ENCODE data around the gene OSBPL10. TPM values are rescaled to one million over a fixed set of nuclear protein-coding genes. Genes with fewer than 3 reads are reported as not detected.
"Not testable (repeated sequence)": the region's sequence is repeated elsewhere in the genome, so short reads cannot be mapped to it uniquely, and the experiment has no call there.

The OSBPL10 gene
- total RNA-seq, 2 donors from 2014 or later, result 82.8 to 127 TPM

DNA sequence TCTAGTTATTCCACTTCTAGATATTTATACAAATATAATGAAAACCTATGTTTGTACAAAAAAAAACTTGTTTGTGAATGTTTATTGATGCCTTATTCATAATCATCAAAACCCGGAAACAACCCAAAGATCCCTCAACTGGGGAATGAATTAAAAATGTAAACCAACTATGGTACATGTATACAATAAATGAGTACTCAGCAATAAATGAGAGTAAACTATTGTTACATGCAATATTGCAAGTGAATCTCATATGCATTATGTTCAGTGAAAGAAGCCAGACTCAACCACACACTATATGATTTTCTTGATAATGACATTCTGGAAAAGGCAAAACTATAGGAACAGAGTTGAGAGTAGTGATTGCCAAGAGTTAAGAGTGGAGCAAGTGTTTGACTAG, 12.8 kb upstream of the OSBPL10 start:
- Histone ChIP-seq H3K27me3 (replicated peaks; ENCODE audit: insufficient read depth) (no peaks in the 10 kb centered on the region), H3K36me3 (no peaks in the 10 kb centered on the region), H3K27ac (no peak overlapping the region), H3K4me1 (replicated peaks) (no peaks in the 10 kb centered on the region), H3K9me3 (no peaks in the 10 kb centered on the region), H3K4me3 (no peak overlapping the region)
- TF ChIP-seq POLR2AphosphoS5 (IDR thresholded peaks at IDR 0.05) (no peak), POLR2A (IDR thresholded peaks at IDR 0.05) (no peak)
- TF ChIP-seq, protein P1, sequence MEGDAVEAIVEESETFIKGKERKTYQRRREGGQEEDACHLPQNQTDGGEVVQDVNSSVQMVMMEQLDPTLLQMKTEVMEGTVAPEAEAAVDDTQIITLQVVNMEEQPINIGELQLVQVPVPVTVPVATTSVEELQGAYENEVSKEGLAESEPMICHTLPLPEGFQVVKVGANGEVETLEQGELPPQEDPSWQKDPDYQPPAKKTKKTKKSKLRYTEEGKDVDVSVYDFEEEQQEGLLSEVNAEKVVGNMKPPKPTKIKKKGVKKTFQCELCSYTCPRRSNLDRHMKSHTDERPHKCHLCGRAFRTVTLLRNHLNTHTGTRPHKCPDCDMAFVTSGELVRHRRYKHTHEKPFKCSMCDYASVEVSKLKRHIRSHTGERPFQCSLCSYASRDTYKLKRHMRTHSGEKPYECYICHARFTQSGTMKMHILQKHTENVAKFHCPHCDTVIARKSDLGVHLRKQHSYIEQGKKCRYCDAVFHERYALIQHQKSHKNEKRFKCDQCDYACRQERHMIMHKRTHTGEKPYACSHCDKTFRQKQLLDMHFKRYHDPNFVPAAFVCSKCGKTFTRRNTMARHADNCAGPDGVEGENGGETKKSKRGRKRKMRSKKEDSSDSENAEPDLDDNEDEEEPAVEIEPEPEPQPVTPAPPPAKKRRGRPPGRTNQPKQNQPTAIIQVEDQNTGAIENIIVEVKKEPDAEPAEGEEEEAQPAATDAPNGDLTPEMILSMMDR (IDR thresholded peaks at IDR 0.05), result no peak
- no peak for DNase-seq (ENCODE audit: low spot score)
- WGBS, result 98% methylated on average over 1 of the region's 1 CpG
- intact Hi-C loops (cut with DNase I), result no loop called here

DNA sequence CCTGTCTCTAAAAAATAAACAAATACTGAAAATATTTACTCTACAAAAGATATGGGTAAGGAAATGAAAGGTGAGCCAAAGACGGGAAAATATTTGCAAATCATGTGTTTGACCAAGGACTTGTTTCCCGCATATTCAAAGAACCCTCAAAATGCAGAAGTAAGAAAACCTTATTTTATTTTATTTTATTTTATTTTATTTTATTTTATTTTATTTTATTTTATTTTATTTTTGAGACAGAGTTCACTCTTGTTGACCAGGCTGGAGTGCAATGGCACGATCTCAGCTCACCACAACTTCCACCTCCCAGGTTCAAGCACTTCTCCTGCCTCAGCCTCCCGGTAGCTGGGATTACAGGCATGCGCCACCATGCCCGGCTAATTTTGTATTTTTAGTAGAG, 11.9 kb upstream of the OSBPL10 start:
- H3K36me3 ChIP-seq; intact Hi-C loops (cut with DNase I); H3K4me1 ChIP-seq (replicated peaks); H3K9me3 ChIP-seq; H3K27ac ChIP-seq; H3K4me3 ChIP-seq; DNase-seq (ENCODE audit: low spot score); H3K27me3 ChIP-seq (replicated peaks; ENCODE audit: insufficient read depth): not testable (repeated sequence)
- 94% methylated on average over 6 of the region's 6 CpGs for WGBS

DNA sequence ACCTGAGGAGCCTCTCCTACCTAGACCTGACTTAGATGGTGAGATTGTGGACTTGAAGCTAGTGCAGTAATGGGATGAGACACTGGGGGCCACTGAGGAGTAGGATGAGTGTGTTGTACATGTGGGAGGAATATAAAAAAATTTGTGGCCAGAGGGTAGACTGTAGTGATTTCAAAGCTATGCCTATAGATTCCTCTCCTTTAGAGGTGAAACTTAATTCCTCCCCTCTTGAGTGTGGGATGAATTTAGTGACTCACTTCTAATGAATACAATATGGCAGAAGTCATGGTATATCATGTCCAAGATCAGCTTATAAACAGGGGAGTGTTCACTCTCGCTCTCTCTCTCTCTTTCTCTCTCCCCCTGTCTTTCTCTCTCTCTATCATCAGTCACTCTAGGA, 7.2 kb upstream of the OSBPL10 start:
- no peak for DNase-seq (ENCODE audit: low spot score)
- WGBS, result 77% methylated on average over 1 of the region's 1 CpG
- no peak overlapping the region for H3K4me3 ChIP-seq
- TF ChIP-seq POLR2A (IDR thresholded peaks at IDR 0.05) (no peak), POLR2AphosphoS5 (IDR thresholded peaks at IDR 0.05) (no peak)
- TF ChIP-seq, protein P1 (IDR thresholded peaks at IDR 0.05), result no peak
- no peaks in the 10 kb centered on the region for H3K4me1 ChIP-seq (replicated peaks)
- H3K27ac ChIP-seq, result no peak overlapping the region
- no peaks in the 10 kb centered on the region for H3K9me3 ChIP-seq
- H3K27me3 ChIP-seq (replicated peaks; ENCODE audit: insufficient read depth), result no peaks in the 10 kb centered on the region
- H3K36me3 ChIP-seq, result no peaks in the 10 kb centered on the region
- intact Hi-C loops (cut with DNase I), result no loop called here

DNA sequence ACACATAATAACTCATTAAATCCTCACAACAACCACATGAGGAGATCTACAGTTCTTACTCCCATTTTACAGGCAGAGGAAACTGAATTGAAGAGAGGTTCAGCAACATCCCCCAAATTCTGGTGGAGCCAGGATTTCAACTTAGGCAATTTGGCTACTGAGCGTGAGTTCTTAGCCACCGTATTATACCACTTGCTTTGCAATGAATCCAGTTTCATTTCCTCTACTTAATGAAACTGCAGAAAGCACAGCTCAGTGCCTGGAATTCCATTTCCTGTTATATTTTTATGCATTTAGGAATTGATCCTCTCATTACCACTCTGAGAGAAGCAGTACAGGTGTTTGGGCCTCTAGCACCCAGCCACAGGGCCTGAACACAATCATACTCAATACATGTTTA, 4.8 kb upstream of the OSBPL10 start:
- Histone ChIP-seq H3K4me1 (replicated peaks) (no peaks in the 10 kb centered on the region), H3K36me3 (no peaks in the 10 kb centered on the region), H3K9me3 (no peaks in the 10 kb centered on the region), H3K27me3 (replicated peaks; ENCODE audit: insufficient read depth) (no peaks in the 10 kb centered on the region), H3K4me3 (no peak overlapping the region), H3K27ac (no peak overlapping the region)
- 90% methylated on average over 2 of the region's 2 CpGs for WGBS
- DNase-seq (ENCODE audit: low spot score), result no peak
- TF ChIP-seq, protein P1 (IDR thresholded peaks at IDR 0.05), result no peak
- no peak for TF ChIP-seq POLR2AphosphoS5 (IDR thresholded peaks at IDR 0.05)
- no peak for TF ChIP-seq POLR2A (IDR thresholded peaks at IDR 0.05)
- intact Hi-C loops (cut with DNase I), result no loop called here

DNA sequence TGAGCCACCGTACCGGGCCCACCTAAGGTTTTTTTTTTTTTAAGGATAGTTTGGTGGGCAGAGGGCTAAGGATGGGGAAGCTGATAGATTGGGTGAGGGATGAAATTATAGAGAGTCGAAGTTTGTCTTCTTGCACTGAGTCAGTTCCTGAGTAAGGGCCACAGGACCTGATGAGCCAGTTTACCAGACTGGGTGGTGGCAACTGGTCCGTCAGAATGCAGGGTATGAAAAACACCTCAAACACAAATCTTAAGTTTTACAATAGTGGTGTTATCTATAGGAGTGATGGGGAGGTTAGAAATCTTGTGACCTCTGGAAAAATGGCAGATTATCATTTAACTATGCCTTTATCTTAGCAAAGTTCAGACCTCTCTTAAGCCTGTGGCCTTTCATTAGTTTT, 3.3 kb upstream of the OSBPL10 start:
- Histone ChIP-seq H3K27ac (no peak overlapping the region), H3K27me3 (replicated peaks; ENCODE audit: insufficient read depth) (no peaks in the 10 kb centered on the region), H3K36me3 (no peaks in the 10 kb centered on the region), H3K4me3 (no peak overlapping the region), H3K4me1 (replicated peaks) (no peaks in the 10 kb centered on the region), H3K9me3 (no peaks in the 10 kb centered on the region)
- 94% methylated on average over 4 of the region's 4 CpGs for WGBS
- intact Hi-C loops (cut with DNase I), result loop anchor here (5.0 kb wide), 2 partner anchors 123 to 182 kb away; partner anchors contain the start of gene GPD1L
- DNase-seq (ENCODE audit: low spot score), result no peak
- TF ChIP-seq, protein P1 (IDR thresholded peaks at IDR 0.05), result no peak
- TF ChIP-seq POLR2AphosphoS5 (IDR thresholded peaks at IDR 0.05) (no peak), POLR2A (IDR thresholded peaks at IDR 0.05) (no peak)

All from prostate gland (tissue), 2 donors.